Activated CD4-positive, CD25-positive, alpha-beta regulatory T cell (primary cell): ENCODE measurements around the gene PAX7.
"Not testable (repeated sequence)": the region's sequence is repeated elsewhere in the genome, so short reads cannot be mapped to it uniquely, and the experiment has no call there.

Experiments
- DNase-seq, 4 experiments: peaks; one replicate each; lab custom pipeline; 2025; lab: John Stamatoyannopoulos, UW

Gene PAX7

GRCh38 chr1:18761948-18762840 is 131.5 kb downstream of the PAX7 start:
- DNase-seq = no peak

- no peak for DNase-seq
Observed at GRCh38 chr1:18764362-18764761, 133.7 kb downstream of the PAX7 start.

GRCh38 chr1:18765725-18766124 is 135.1 kb downstream of the PAX7 start:
- DNase-seq = no peak

- DNase-seq = no peak
Observed at GRCh38 chr1:18766328-18766727, 135.7 kb downstream of the PAX7 start.

- DNase-seq = not testable (repeated sequence)
Observed at GRCh38 chr1:18767576-18767975, 136.9 kb downstream of the PAX7 start.

- no peak for DNase-seq
Observed at GRCh38 chr1:18768086-18768485, 137.4 kb downstream of the PAX7 start.

GRCh38 chr1:18769140-18769539 is 138.5 kb downstream of the PAX7 start:
- no peak for DNase-seq

- DNase-seq = no peak
Observed at GRCh38 chr1:18770799-18771198, 140.2 kb downstream of the PAX7 start.

GRCh38 chr1:18773753-18774152 is 143.1 kb downstream of the PAX7 start:
- no peak for DNase-seq

- DNase-seq = no peak
Observed at GRCh38 chr1:18775341-18775740, 144.7 kb downstream of the PAX7 start.

- no peak for DNase-seq
Observed at GRCh38 chr1:18776777-18777176, 146.1 kb downstream of the PAX7 start.

- DNase-seq = no peak
Observed at GRCh38 chr1:18778437-18778836, 147.8 kb downstream of the PAX7 start.

- DNase-seq = no peak
Observed at GRCh38 chr1:18781031-18781430, 150.4 kb downstream of the PAX7 start.

GRCh38 chr1:18783705-18784481 is 153.2 kb downstream of the PAX7 start:
- DNase-seq = no peak

- DNase-seq = no peak
Observed at GRCh38 chr1:18784482-18784831, 153.8 kb downstream of the PAX7 start.

- no peak for DNase-seq
Observed at GRCh38 chr1:18786149-18786548, 155.5 kb downstream of the PAX7 start.

GRCh38 chr1:18787825-18788385 is 157.3 kb downstream of the PAX7 start:
- DNase-seq = no peak

GRCh38 chr1:18789246-18789645 is 158.6 kb downstream of the PAX7 start:
- DNase-seq = no peak

GRCh38 chr1:18792747-18793146 is 162.1 kb downstream of the PAX7 start:
- DNase-seq = no peak

GRCh38 chr1:18793164-18793563 is 162.5 kb downstream of the PAX7 start:
- DNase-seq = no peak

GRCh38 chr1:18794051-18794450 is 163.4 kb downstream of the PAX7 start:
- no peak for DNase-seq

GRCh38 chr1:18794561-18794960 is 163.9 kb downstream of the PAX7 start:
- DNase-seq = no peak
